HG03457 (cell line): ENCODE data around the gene NUP214.
"Not testable (repeated sequence)": the region's sequence is repeated elsewhere in the genome, so short reads cannot be mapped to it uniquely, and the experiment has no call there.

ENCODE experiments used
- ATAC-seq: cut with Tn5 transposase; IDR thresholded peaks from one replicate; pipeline ENCODE4 v1.9.1; 2021; ENCODE audit warnings: moderate number of reproducible peaks; ENCODE audit not compliant: unreplicated experiment

The NUP214 gene

GRCh38 chr9:131258698-131259431, 133.5 kb downstream of the NUP214 start:
- ATAC-seq, result no peak

- ATAC-seq, result no peak
Observed at GRCh38 chr9:131259432-131259898, 134.1 kb downstream of the NUP214 start.

GRCh38 chr9:131259916-131260597, 134.7 kb downstream of the NUP214 start:
- ATAC-seq, result no peak

GRCh38 chr9:131260751-131261452, 135.5 kb downstream of the NUP214 start:
- ATAC-seq, result no peak

GRCh38 chr9:131262327-131263032, 137.1 kb downstream of the NUP214 start:
- no peak for ATAC-seq

GRCh38 chr9:131263033-131263343, 137.6 kb downstream of the NUP214 start:
- not testable (repeated sequence) for ATAC-seq

GRCh38 chr9:131263701-131264100, 138.3 kb downstream of the NUP214 start:
- no peak for ATAC-seq

GRCh38 chr9:131264231-131264630, 138.8 kb downstream of the NUP214 start:
- ATAC-seq, result no peak

- no peak for ATAC-seq
Observed at GRCh38 chr9:131266266-131267229, 141.2 kb downstream of the NUP214 start.

GRCh38 chr9:131270171-131271015, 145.0 kb downstream of the NUP214 start:
- ATAC-seq, result no peak

GRCh38 chr9:131271016-131271273, 145.6 kb downstream of the NUP214 start:
- ATAC-seq, result not testable (repeated sequence)

- no peak for ATAC-seq
Observed at GRCh38 chr9:131271506-131271931, 146.1 kb downstream of the NUP214 start.

- no peak for ATAC-seq
Observed at GRCh38 chr9:131272212-131272611, 146.8 kb downstream of the NUP214 start.

GRCh38 chr9:131273146-131273855, 147.9 kb downstream of the NUP214 start:
- ATAC-seq, result no peak

- no peak for ATAC-seq
Observed at GRCh38 chr9:131273856-131274673, 148.7 kb downstream of the NUP214 start.

- ATAC-seq, result no peak
Observed at GRCh38 chr9:131274674-131275331, 149.4 kb downstream of the NUP214 start.

GRCh38 chr9:131275332-131276093, 150.1 kb downstream of the NUP214 start:
- no peak for ATAC-seq
